HG03439 (cell line): ENCODE data around the gene ARNT2.

ENCODE experiments used
- ATAC-seq: cut with Tn5 transposase; IDR thresholded peaks from one replicate; pipeline ENCODE4 v1.9.1; 2021; ENCODE audit warnings: mild to moderate bottlenecking, moderate library complexity; ENCODE audit not compliant: unreplicated experiment

The ARNT2 gene

DNA sequence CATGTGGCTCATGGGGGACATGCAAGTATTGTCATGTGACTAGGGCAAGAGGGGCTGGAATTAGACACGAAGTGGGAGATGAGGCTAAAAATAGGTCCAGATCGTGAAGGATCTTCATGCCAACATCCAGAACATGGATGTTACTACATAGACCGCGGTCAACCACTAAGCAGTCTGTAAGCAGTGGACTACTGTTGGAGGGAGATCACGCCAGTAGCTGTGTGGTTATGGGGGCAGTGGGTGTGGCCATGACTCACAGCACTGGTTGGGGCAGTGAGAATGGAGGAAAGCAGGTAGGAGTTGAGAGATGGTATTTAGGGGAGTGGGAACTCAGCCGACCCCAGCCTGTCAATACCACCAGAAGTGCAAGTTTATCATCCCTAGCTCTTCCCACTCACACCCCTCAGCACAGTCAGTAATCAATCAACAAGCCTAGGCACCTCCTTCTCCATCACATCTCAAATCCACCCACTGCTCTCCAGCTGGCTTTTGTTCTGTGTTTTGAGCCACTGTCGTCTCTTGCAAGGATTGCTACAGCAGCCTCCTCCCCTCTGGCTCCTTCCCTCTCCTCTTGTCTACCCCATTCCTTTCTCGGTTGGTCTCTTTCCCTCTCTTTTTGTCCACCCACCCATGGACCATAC is 183.8 kb downstream of the ARNT2 start:
- no peak for ATAC-seq

DNA sequence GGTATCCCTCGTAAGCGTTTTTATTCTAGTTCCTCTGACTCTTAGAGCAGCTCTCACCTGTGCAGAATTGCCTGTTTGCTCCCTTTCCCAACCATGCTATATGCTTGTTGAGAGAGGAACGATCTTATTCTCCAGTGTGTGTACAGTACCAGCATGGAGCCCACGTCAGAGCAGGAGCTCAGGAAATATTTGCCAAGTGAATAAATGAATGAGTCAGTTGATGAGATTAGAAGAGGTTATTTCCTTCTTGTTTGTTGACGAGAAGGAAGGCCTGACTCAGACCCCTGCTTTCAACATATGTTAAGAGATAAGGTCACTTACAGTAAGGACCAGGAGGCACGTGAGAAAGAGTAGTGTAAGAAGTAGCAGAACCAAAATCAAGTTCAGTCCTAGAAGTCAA is 184.6 kb downstream of the ARNT2 start:
- ATAC-seq: no peak

DNA sequence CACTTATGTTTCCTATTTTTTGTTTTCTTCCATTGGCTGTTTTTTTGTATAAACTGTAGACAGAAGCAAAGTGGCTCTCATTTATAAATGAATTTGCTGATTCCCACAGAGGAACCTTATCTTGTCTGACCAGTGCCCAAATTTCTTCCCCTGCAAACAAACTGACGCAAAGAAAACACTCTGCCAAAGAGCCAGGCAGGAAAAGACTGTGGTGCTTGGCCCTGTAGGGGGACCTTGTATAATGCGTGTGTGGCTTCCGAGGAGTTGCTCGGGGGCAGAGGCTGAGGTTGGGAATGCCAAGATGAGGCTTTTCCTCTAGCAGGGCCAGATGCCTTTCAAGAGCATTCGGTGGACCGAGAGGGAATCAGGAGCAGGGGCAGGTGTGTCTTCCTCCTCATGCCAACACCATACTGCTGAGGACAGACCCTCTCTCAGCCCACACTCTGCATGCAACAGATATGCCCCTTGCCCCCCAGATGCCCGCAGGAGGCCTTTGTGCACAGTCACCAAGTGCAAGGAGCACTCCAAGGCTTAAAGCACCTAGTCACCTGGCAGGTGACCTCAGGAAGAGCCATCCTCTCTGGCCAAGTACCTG is 186.7 kb downstream of the ARNT2 start:
- no peak for ATAC-seq

DNA sequence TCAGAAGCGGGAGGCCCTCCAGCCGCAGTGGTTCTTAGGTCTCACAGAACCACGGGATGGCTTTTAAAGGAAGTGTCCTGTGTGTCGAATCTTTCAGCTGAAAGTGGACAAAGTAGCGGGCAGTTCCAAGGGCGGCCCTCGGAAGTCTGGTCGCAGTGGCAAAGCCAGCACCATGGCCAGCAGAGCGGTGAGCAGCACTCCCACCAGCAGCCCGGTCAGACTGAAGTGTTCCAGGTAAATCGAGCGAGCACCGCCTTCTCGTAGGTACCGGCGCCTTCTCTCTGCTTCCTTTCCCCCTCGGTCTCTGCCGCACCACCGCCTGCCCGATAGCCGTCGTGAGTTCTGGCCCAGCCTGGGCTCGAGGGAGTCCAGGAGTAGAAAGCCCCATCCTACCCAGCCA is 187.3 kb downstream of the ARNT2 start:
- no peak for ATAC-seq

- no peak for ATAC-seq
Measured at GRCh38 chr15:80591938-80592825, 188.0 kb downstream of the ARNT2 start.

GRCh38 chr15:80593486-80594030 is 189.4 kb downstream of the ARNT2 start:
- no peak for ATAC-seq

DNA sequence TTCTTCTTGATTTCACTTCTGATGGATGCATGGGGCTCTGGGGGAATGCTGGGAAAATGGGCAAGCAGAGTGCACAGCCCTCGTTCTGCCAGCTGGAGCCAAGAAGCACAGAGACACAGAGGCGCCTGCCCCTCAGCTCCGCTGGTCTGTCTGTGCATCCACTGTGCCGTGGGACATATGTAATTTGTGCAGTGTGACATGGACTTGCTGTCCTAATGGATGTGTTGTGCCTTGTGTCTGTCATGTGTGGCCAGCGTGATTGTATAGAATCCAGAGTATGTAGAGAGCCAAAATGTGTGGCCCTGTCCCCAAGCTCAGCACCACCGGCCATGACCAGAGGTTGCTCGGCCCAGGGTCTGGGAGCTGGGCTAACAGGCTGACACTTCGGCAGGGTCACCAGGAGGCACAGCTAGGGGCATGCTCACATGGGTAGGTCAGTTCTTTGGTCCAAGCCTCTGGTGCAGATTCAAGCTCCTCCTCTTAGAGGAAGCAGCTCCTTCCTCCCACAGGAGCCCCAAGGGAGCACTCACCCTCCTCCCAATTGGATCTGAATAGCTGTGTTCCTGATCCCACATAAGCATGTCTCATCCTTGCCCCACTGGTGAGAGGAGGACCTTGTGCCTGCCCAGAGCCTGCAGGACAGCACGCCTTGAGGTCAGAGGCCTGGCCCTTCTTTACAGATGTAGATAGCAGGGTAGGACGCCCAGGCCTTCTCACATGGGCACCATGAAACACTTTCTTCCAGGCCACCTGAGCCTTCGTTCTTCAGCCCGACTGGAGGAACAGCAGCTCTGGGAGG is 190.1 kb downstream of the ARNT2 start:
- no peak for ATAC-seq

DNA sequence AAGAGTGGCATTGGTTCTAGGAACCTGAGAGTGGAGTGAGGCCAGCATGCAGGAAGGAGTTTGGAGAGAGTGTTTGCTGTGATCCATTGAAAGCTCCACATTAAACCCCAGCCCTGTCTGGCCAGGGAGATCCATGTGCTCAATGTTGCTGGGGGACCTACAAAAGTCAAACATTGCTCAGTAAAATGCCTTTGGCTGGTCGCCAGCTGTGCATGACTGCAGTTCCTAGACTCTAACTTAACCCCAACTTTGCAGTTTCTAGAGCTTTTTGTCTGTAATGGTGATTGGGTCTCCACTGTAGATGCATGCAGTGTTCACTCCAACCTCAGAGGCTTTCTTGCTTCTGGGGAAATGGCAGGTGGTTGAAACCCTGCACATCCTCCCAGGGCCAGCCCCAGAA is 191.2 kb downstream of the ARNT2 start:
- no peak for ATAC-seq

GRCh38 chr15:80596521-80596976 is 192.4 kb downstream of the ARNT2 start:
- no peak for ATAC-seq

GRCh38 chr15:80597076-80597475 is 192.9 kb downstream of the ARNT2 start:
- ATAC-seq: no peak

GRCh38 chr15:80599359-80599758 is 195.2 kb downstream of the ARNT2 start:
- no peak for ATAC-seq

GRCh38 chr15:80600626-80601025 is 196.4 kb downstream of the ARNT2 start:
- no peak for ATAC-seq

- no peak for ATAC-seq
Measured at GRCh38 chr15:80601256-80601655, 197.1 kb downstream of the ARNT2 start.

- no peak for ATAC-seq
Measured at GRCh38 chr15:80604583-80605575, 200.7 kb downstream of the ARNT2 start.

DNA sequence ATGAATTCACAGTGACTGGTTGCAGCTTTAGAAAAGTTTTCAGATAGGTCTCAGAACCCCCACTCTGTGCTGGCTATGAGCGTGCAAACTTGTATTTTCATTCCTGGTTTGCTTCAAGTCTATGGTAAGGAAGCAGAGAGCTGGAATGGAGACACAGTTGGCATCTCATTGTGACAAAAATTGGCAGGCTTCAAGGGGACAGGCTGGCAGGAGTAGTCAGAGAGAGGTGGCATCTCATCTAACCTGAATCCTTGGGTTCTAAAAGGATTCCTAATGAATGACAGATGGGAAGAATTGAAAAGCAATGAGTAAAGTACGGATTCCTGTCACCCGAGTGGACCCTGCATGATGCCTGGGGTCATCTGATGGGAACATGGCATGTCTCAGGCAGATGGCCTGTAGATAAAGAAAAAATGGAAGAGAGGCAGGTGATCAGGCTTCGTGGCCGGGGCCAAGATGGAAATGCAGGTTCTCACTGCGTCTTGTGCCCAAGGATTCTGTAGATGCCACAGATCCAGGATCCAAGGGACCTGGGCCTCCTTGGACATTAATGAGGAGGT is 201.5 kb downstream of the ARNT2 start:
- ATAC-seq: no peak

GRCh38 chr15:80606511-80607071 is 202.4 kb downstream of the ARNT2 start:
- ATAC-seq: no peak

DNA sequence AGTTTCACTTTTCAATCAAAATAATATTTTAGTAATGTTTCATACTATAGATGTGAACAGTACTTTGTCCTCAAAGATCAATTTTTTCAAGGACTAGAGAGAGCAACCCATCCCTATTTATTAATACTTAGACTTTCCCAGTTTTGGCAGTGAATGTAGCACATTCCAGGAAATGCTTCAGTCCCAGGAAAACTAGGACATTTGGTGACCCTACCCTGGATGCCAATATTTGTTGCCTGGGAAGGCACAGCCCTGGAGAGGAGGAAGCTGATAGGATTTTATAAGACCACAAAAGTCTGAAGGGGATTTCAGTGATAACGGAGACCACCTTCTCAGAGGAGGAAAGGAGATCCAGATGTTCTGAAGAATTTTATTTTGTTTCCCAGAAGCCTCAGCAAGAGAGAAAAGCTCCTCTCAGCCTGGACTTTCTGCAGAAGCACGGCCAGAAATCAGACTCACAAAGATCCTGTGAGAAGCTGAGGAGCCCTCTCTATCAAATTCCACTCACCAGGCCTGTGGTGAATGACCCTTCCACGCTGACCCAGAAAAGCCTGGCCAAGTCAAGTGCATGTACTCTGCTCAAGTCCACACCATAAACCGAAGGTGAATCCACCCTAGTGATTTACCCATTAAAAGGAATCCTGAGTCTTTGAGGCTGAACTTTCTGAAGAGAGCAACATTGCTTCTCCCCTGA is 203.3 kb downstream of the ARNT2 start:
- ATAC-seq: no peak

DNA sequence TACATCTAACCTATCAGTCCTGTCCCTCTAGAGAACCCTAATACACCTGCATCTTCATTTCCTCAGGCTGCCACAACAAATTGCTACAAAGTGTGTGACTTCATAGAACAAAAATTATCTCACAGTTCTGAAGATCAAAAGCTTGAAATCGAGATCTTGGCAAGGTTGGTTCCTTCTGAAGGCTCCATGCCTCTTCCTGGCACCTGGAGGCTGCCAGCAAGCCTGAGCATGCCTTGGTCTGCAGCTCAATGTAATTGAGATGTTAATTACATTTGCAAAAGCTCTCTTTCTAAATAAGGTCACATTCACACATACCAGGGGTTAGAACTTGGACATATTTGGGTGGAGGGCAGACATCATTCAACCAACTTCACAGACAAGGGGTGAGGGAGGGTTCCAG is 204.5 kb downstream of the ARNT2 start:
- no peak for ATAC-seq
